Endodermal cell (in vitro differentiated cells): ENCODE data around the gene CACNA2D1. TPM values are rescaled to one million over a fixed set of nuclear protein-coding genes. Genes with fewer than 3 reads are reported as not detected.
"Not testable (repeated sequence)": the region's sequence is repeated elsewhere in the genome, so short reads cannot be mapped to it uniquely, and the experiment has no call there.

ENCODE experiments used
- DNase-seq: peaks from one replicate; pipeline ENCODE4 v3.0.0-alpha.2; 2017
- H3K27ac ChIP-seq: 2 replicates; pipeline ENCODE4 v1.5.1; 2013; ENCODE audit warnings: mild to moderate bottlenecking, low read depth, low read length, moderate library complexity
- H3K27me3 ChIP-seq: 2 replicates; pipeline ENCODE4 v1.6.1; 2013; ENCODE audit warnings: mild to moderate bottlenecking, low read length, moderate library complexity; ENCODE audit not compliant: insufficient read depth, control insufficient read depth, poor library complexity, severe bottlenecking
- H3K36me3 ChIP-seq: 2 replicates; pipeline ENCODE4 v1.7.0; 2013; ENCODE audit warnings: mild to moderate bottlenecking, low read length, moderate library complexity; ENCODE audit not compliant: control insufficient read depth, insufficient read depth
- H3K4me1 ChIP-seq: one replicate; pipeline ENCODE4 v1.7.0; 2013; ENCODE audit warnings: low read length; ENCODE audit not compliant: control insufficient read depth, insufficient read depth
- H3K4me3 ChIP-seq: 2 replicates; pipeline ENCODE4 v1.5.1; 2013; ENCODE audit warnings: mild to moderate bottlenecking, low read length, moderate library complexity
- H3K9ac ChIP-seq: 2 replicates; pipeline ENCODE4 v1.6.1; 2013; ENCODE audit warnings: mild to moderate bottlenecking, low read length, moderate library complexity; ENCODE audit not compliant: poor library complexity, severe bottlenecking; ENCODE audit errors: extremely low read depth
- H3K9me3 ChIP-seq: 2 replicates; pipeline ENCODE4 v1.6.1; 2013; ENCODE audit warnings: mild to moderate bottlenecking, low read length, moderate library complexity; ENCODE audit not compliant: control insufficient read depth
- H3K27ac Mint-ChIP-seq: 2 replicates; pipeline ENCODE4 v1.8.0; 2020; ENCODE audit warnings: mixed read lengths
- H3K27me3 Mint-ChIP-seq: 2 replicates; pipeline ENCODE4 v1.8.0; 2021; ENCODE audit warnings: mild to moderate bottlenecking, mixed read lengths; ENCODE audit not compliant: insufficient read depth
- H3K36me3 Mint-ChIP-seq: 2 replicates; pipeline ENCODE4 v1.8.0; 2020; ENCODE audit warnings: low read depth, mixed read lengths
- H3K4me1 Mint-ChIP-seq: 2 replicates; pipeline ENCODE4 v1.8.0; 2020; ENCODE audit warnings: mixed read lengths
- H3K4me3 Mint-ChIP-seq: 2 replicates; pipeline ENCODE4 v1.8.0; 2020; ENCODE audit warnings: mild to moderate bottlenecking, moderate library complexity, mixed read lengths
- H3K9me3 Mint-ChIP-seq: 2 replicates; pipeline ENCODE4 v1.8.0; 2020; ENCODE audit warnings: mild to moderate bottlenecking, mixed read lengths
- CTCF ChIP-seq: fragments of 200-600 bp; sonication (generic); conservative IDR thresholded peaks from 2 replicates; pipeline ENCODE4 v1.5.0; 2021; ENCODE audit warnings: antibody characterized with exemption, mild to moderate bottlenecking
- WGBS, 2 experiments: methylation state at CpG; one replicate each; pipeline versions ENCODE4 v1.1.5 to v1.1.7; 2013; ENCODE audit warnings: missing lambda C conversion rate in 2 of 2, mixed read lengths in 1 of 2; ENCODE audit not compliant: insufficient coverage in 1 of 2, insufficient read length in 1 of 2; 5-methylcytosine and 5-hydroxymethylcytosine counted together
- total RNA-seq, 2 donors: library from RNA; stranded (reverse); fragmentation: NEBNext Ultra II Directional in 1 of 2; extraction: Animal tissue kit (Norgen Biotek cat#: 25700) in 1 of 2; gene quantifications; 2 replicates in 1 of 2; 3 replicates in 1 of 2; pipeline ENCODE4 v1.2.1, GENCODE V29; 2021

Gene CACNA2D1
- total RNA-seq, 2 donors from 2014 or later = 16.9 to 26.8 TPM

DNA sequence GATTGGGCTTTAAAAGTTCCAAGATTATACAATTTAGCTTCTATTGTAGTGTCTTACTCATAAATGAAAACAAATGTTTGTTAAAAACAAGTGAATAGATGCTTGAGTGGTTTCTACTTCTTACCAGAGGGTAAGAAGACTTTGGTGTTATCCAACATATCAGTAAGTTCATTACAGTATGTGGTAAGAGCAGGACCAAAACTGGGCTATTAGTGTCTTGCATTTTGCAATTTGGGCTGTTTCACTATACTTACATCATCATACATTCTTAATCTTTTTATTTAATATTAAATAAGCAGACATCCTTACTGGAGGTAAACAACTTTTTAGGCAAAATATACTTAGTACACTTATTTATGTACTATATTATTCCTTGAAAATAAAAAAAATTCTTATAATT lies 425.4 kb downstream of the CACNA2D1 start:
- Histone ChIP-seq H3K4me1 (no peaks in the 10 kb centered on the region), H3K9me3 (no peaks in the 10 kb centered on the region), H3K36me3 (no peaks in the 10 kb centered on the region), H3K4me3 (no peak overlapping the region), H3K27ac (no peak overlapping the region), H3K27me3 (no peaks in the 10 kb centered on the region), H3K9ac (no peak overlapping the region)
- no peak overlapping the region for H3K4me3 Mint-ChIP-seq
- peaks cover 8% of the 10 kb centered on the region for H3K4me1 Mint-ChIP-seq
- no peaks in the 10 kb centered on the region for H3K36me3 Mint-ChIP-seq
- H3K9me3 Mint-ChIP-seq = no peaks in the 10 kb centered on the region
- DNase-seq = no peak
- H3K27me3 Mint-ChIP-seq = no peaks in the 10 kb centered on the region
- H3K27ac Mint-ChIP-seq = no peak overlapping the region
- TF ChIP-seq CTCF = no peak

- no peaks in the 10 kb centered on the region for H3K4me1 ChIP-seq
- WGBS, 2 experiments = 100% methylated on average over 1 of the region's 1 CpG; no CpG with 5 or more reads in 1 of the 2 experiments
- H3K27me3 ChIP-seq = no peaks in the 10 kb centered on the region
- Mint-ChIP-seq H3K27me3 (no peaks in the 10 kb centered on the region), H3K9me3 (no peaks in the 10 kb centered on the region), H3K4me1 (peaks cover 8% of the 10 kb centered on the region), H3K27ac (no peak overlapping the region), H3K36me3 (no peaks in the 10 kb centered on the region), H3K4me3 (no peak overlapping the region)
- H3K36me3 ChIP-seq = no peaks in the 10 kb centered on the region
- no peak overlapping the region for H3K27ac ChIP-seq
- H3K9ac ChIP-seq = no peak overlapping the region
- no peaks in the 10 kb centered on the region for H3K9me3 ChIP-seq
- no peak for DNase-seq
- H3K4me3 ChIP-seq = no peak overlapping the region
- peak; percentile 79 for TF ChIP-seq CTCF
Observed at GRCh38 chr7:82017334-82017943, 426.1 kb downstream of the CACNA2D1 start.

DNA sequence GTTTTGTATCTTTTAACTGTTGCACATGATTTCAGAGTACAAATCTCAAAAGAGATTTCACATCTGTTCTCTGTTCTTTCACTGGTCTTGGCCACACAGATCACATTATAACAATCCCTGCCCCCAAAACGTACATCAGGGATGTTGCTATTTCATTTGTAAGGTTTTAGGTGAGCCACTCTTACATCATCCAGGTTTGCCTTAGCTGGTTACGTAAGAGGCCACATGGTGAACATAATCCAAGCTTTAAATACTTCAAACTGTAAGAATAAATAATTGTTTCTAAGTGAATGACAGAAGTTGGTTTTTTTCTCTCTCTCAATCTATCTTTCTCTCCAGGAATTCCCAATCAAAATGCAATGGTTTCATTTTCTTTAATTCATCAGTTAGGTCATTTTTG lies 427.8 kb downstream of the CACNA2D1 start:
- Mint-ChIP-seq H3K9me3 (no peaks in the 10 kb centered on the region), H3K36me3 (no peaks in the 10 kb centered on the region), H3K27me3 (no peaks in the 10 kb centered on the region), H3K4me3 (no peak overlapping the region), H3K4me1 (no peaks in the 10 kb centered on the region), H3K27ac (no peak overlapping the region)
- Histone ChIP-seq H3K27me3 (no peaks in the 10 kb centered on the region), H3K9me3 (no peaks in the 10 kb centered on the region), H3K36me3 (no peaks in the 10 kb centered on the region), H3K4me3 (no peak overlapping the region), H3K4me1 (no peaks in the 10 kb centered on the region), H3K27ac (no peak overlapping the region), H3K9ac (no peak overlapping the region)
- 96% methylated on average over 2 of the region's 2 CpGs; no CpG with 5 or more reads in 1 of the 2 experiments for WGBS, 2 experiments
- no peak for DNase-seq
- TF ChIP-seq CTCF = no peak

DNA sequence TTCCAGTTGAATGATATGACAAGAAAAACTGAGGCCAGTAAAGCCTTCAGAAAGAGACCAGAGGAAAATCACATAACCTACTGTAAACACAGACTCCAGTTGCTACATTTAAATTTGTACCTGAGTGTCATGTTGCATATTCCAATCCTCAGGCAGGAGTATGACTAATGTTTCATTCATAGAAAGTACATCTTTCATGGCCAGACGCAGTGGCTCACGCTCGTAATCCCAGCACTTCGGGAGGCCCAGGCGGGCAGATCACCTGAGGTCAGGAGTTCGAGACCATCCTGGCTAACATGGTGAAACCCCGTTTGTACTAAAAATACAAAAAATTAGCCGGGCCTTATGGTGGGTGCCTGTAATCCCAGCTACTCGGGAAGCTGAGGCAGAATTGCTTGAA lies 429.0 kb downstream of the CACNA2D1 start:
- not testable (repeated sequence) for H3K36me3 Mint-ChIP-seq, H3K9me3 ChIP-seq, H3K9me3 Mint-ChIP-seq, H3K27me3 ChIP-seq, H3K4me1 ChIP-seq, H3K27ac ChIP-seq, H3K4me1 Mint-ChIP-seq, H3K9ac ChIP-seq, H3K4me3 Mint-ChIP-seq, H3K27ac Mint-ChIP-seq, H3K4me3 ChIP-seq, H3K27me3 Mint-ChIP-seq, DNase-seq, H3K36me3 ChIP-seq
- WGBS, 2 experiments = 90 to 93% methylated on average over 9 of the region's 9 CpGs
